ENCODE data around the gene TUT1.
A peak's percentile ranks its signal among the peaks of the same experiment; 100 is the strongest.

The TUT1 gene

GRCh38 chr11:62611705-62612365 is 20.5 kb upstream of the TUT1 start:
- H3K36me3 Mint-ChIP-seq (ENCODE audit: low read depth), result peaks cover 14% of the 10 kb centered on the region
- DNase-seq, result peak; percentile 44
- peak overlapping the region; percentile 92 for H3K4me3 Mint-ChIP-seq
- no peak for TF ChIP-seq CTCF (IDR thresholded peaks at IDR 0.05)
- peaks cover 6% of the 10 kb centered on the region for H3K27me3 Mint-ChIP-seq (ENCODE audit: low read depth, poor library complexity)
- H3K4me1 Mint-ChIP-seq, result peaks cover 66% of the 10 kb centered on the region
- H3K9me3 Mint-ChIP-seq, result no peaks in the 10 kb centered on the region
- H3K27ac Mint-ChIP-seq, result peak overlapping the region; percentile 90

GRCh38 chr11:62610814-62611704 is 19.7 kb upstream of the TUT1 start:
- peaks cover 72% of the 10 kb centered on the region for H3K4me1 Mint-ChIP-seq

GRCh38 chr11:62610403-62610802 is 19.1 kb upstream of the TUT1 start:
- peaks cover 77% of the 10 kb centered on the region for H3K4me1 Mint-ChIP-seq
- no peaks in the 10 kb centered on the region for H3K9me3 Mint-ChIP-seq
- peak overlapping the region; percentile 92 for H3K4me3 Mint-ChIP-seq
- DNase-seq, result no peak
- peak overlapping the region; percentile 36 for H3K27ac Mint-ChIP-seq
- peaks cover 6% of the 10 kb centered on the region for H3K27me3 Mint-ChIP-seq (ENCODE audit: low read depth, poor library complexity)
- H3K36me3 Mint-ChIP-seq (ENCODE audit: low read depth), result peaks cover 14% of the 10 kb centered on the region
- TF ChIP-seq CTCF (IDR thresholded peaks at IDR 0.05), result no peak

More at GRCh38 chr11:62610814-62611704, 19.7 kb upstream of the TUT1 start:
- Mint-ChIP-seq H3K27ac (peak overlapping the region; percentile 36), H3K27me3 (ENCODE audit: low read depth, poor library complexity) (peaks cover 6% of the 10 kb centered on the region), H3K9me3 (no peaks in the 10 kb centered on the region), H3K4me3 (peak overlapping the region; percentile 92), H3K36me3 (ENCODE audit: low read depth) (peaks cover 14% of the 10 kb centered on the region)
- no peak for TF ChIP-seq CTCF (IDR thresholded peaks at IDR 0.05)
- DNase-seq, result no peak

- Mint-ChIP-seq H3K4me3 (no peak overlapping the region), H3K4me1 (peaks cover 80% of the 10 kb centered on the region), H3K27ac (no peak overlapping the region), H3K36me3 (ENCODE audit: low read depth) (peaks cover 16% of the 10 kb centered on the region), H3K9me3 (no peaks in the 10 kb centered on the region), H3K27me3 (ENCODE audit: low read depth, poor library complexity) (peaks cover 15% of the 10 kb centered on the region)
- DNase-seq, result no peak
- no peak for TF ChIP-seq CTCF (IDR thresholded peaks at IDR 0.05)
Measured at GRCh38 chr11:62608776-62609175, 17.5 kb upstream of the TUT1 start.

- DNase-seq, result no peak
- H3K4me3 Mint-ChIP-seq, result no peak overlapping the region
- no peak overlapping the region for H3K27ac Mint-ChIP-seq
- no peak for TF ChIP-seq CTCF (IDR thresholded peaks at IDR 0.05)
- no peaks in the 10 kb centered on the region for H3K9me3 Mint-ChIP-seq
- H3K4me1 Mint-ChIP-seq, result peaks cover 89% of the 10 kb centered on the region
- H3K27me3 Mint-ChIP-seq (ENCODE audit: low read depth, poor library complexity), result peaks cover 25% of the 10 kb centered on the region
- peaks cover 23% of the 10 kb centered on the region for H3K36me3 Mint-ChIP-seq (ENCODE audit: low read depth)
Measured at GRCh38 chr11:62607714-62608113, 16.4 kb upstream of the TUT1 start.
